NCI-H1436 (cell line): ENCODE data around the gene CNOT3.
"Not testable (repeated sequence)": the region's sequence is repeated elsewhere in the genome, so short reads cannot be mapped to it uniquely, and the experiment has no call there.

Source experiments
- DNase-seq: peaks from one replicate; lab custom pipeline; 2025; lab: John Stamatoyannopoulos, UW

The CNOT3 gene

GRCh38 chr19:54191811-54192453, 54.4 kb downstream of the CNOT3 start:
- DNase-seq = no peak

- DNase-seq = no peak
Observed at GRCh38 chr19:54193011-54193410, 55.4 kb downstream of the CNOT3 start.

GRCh38 chr19:54194463-54194862, 56.9 kb downstream of the CNOT3 start:
- DNase-seq = not testable (repeated sequence)

- no peak for DNase-seq
Observed at GRCh38 chr19:54196536-54196935, 59.0 kb downstream of the CNOT3 start.

- DNase-seq = no peak
Observed at GRCh38 chr19:54197121-54197520, 59.6 kb downstream of the CNOT3 start.

GRCh38 chr19:54199401-54199800, 61.8 kb downstream of the CNOT3 start:
- DNase-seq = no peak

- DNase-seq = no peak
Observed at GRCh38 chr19:54201172-54201701, 63.7 kb downstream of the CNOT3 start.

- DNase-seq = no peak
Observed at GRCh38 chr19:54201980-54202379, 64.4 kb downstream of the CNOT3 start.

GRCh38 chr19:54203151-54203611, 65.6 kb downstream of the CNOT3 start:
- DNase-seq = no peak

- no peak for DNase-seq
Observed at GRCh38 chr19:54204767-54205468, 67.4 kb downstream of the CNOT3 start.
